ENCODE results near the gene FPR2.
"Not testable (repeated sequence)": the region's sequence is repeated elsewhere in the genome, so short reads cannot be mapped to it uniquely, and the experiment has no call there.

The FPR2 gene

DNA sequence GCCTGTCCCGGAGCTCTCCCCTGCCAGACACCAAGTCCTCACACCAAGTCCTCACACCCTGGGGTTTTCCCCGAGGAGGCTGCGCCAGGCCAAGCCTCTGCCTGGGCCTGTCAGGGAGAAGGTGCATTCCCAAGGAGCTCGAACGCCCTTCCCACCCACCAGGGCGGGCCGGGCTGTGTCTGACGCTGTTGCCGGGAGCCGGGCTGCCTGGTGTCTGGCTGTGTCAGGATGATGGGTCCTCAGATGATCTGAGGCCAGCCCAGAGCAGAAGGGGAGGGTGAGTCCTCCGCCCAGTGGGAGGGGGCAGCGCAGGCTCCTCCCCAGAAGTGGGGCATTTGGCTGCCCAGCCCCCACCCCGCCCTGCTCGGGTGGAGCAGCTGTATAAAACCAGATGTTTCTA is 34.9 kb upstream of the FPR2 start:
- Histone ChIP-seq H3K36me3 (ENCODE audit: insufficient read depth, low read length) (no peaks in the 10 kb centered on the region), H3K9ac (ENCODE audit: low read depth, low read length) (peak overlapping the region; percentile 64), H3K4me2 (ENCODE audit: low read length) (peak overlapping the region; percentile 38), H3K27me3 (ENCODE audit: control insufficient read depth, insufficient read depth, low read length) (peaks cover 14% of the 10 kb centered on the region), H3K4me1 (ENCODE audit: control insufficient read depth, insufficient read depth, low read length) (peaks cover 27% of the 10 kb centered on the region), H3K9me3 (replicated peaks; ENCODE audit: low read length) (no peaks in the 10 kb centered on the region), H3K4me3 (ENCODE audit: low read length) (no peak overlapping the region)

- peaks cover 9% of the 10 kb centered on the region for H3K27me3 ChIP-seq (ENCODE audit: control insufficient read depth, insufficient read depth, low read length)
- H3K4me2 ChIP-seq (ENCODE audit: low read length) = peak overlapping the region; percentile 53
- no peak overlapping the region for H3K4me3 ChIP-seq (ENCODE audit: low read length)
- H3K4me1 ChIP-seq (ENCODE audit: control insufficient read depth, insufficient read depth, low read length) = peaks cover 27% of the 10 kb centered on the region
- peak overlapping the region; percentile 20 for H3K9ac ChIP-seq (ENCODE audit: low read depth, low read length)
- H3K36me3 ChIP-seq (ENCODE audit: insufficient read depth, low read length) = no peaks in the 10 kb centered on the region
- no peaks in the 10 kb centered on the region for H3K9me3 ChIP-seq (replicated peaks; ENCODE audit: low read length)
These were observed 33.6 kb upstream of the FPR2 start for GRCh38 chr19:51727349-51727880.

DNA sequence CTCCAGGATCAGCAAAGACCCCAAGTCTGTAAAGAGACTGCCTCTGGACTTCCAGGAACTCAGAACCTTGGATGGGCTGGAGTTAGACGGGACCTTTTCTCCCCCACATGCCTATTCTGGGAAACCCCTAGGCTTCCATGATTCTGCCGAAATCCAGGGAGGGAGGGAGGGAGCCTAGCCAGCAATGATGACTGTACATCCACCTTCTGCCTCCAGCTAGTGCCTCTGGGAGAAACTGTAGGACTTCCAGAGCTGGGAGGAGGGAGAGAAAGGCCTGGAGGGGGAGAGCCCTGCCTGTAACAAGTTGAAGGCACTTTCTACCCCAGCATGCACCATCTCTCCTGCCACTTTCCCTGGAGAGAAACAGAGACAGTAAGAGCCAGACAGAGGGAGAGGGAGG is 31.2 kb upstream of the FPR2 start:
- Histone ChIP-seq H3K9me3 (replicated peaks; ENCODE audit: low read length) (no peaks in the 10 kb centered on the region), H3K4me1 (ENCODE audit: control insufficient read depth, insufficient read depth, low read length) (peaks cover 24% of the 10 kb centered on the region), H3K27me3 (ENCODE audit: control insufficient read depth, insufficient read depth, low read length) (peaks cover 2% of the 10 kb centered on the region), H3K9ac (ENCODE audit: low read depth, low read length) (no peak overlapping the region), H3K4me3 (ENCODE audit: low read length) (no peak overlapping the region), H3K36me3 (ENCODE audit: insufficient read depth, low read length) (no peaks in the 10 kb centered on the region), H3K4me2 (ENCODE audit: low read length) (no peak overlapping the region)

DNA sequence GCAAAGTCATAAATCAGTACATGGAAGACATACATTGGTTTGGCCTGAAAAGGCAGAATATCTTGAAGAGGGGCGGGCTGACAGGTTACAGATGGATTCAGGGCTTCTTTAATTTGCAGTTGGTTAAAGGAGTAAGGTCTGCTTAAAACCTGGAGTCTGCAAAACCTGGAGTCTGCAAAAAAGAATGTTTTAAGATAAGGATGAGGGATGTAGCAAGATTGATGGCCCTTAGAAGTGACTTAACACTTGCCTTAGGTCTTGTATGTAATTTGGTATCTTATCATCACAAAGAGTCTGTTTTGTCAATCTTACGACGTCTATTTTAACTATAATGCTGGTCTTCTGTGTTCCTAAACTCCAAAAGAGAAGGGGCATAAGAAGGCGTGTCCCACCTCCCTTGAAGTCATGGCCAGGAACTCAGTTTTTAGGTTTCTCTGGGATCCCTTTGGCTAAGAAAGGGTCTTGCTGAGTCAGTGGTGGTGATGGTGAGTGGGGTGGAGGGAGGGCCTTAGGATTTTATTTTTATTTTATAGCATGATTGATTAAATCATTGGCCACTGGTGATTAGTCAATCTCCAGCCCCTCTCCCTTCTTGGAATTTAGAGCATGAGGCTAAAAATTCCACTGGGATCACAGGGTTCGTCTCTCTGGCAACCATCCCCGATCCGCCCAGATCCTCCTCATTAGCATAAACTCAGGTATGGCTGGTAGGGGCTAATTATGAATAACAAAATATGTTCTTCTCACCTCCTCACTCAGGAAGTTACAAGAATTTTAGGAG is 27.0 kb upstream of the FPR2 start:
- no peaks in the 10 kb centered on the region for H3K27me3 ChIP-seq (ENCODE audit: control insufficient read depth, insufficient read depth, low read length)
- H3K4me3 ChIP-seq (ENCODE audit: low read length) = no peak overlapping the region
- no peak overlapping the region for H3K9ac ChIP-seq (ENCODE audit: low read depth, low read length)
- no peaks in the 10 kb centered on the region for H3K9me3 ChIP-seq (replicated peaks; ENCODE audit: low read length)
- peaks cover 15% of the 10 kb centered on the region for H3K4me1 ChIP-seq (ENCODE audit: control insufficient read depth, insufficient read depth, low read length)
- no peaks in the 10 kb centered on the region for H3K36me3 ChIP-seq (ENCODE audit: insufficient read depth, low read length)
- no peak overlapping the region for H3K4me2 ChIP-seq (ENCODE audit: low read length)

GRCh38 chr19:51735759-51736449 is 25.1 kb upstream of the FPR2 start:
- H3K9me3 ChIP-seq (replicated peaks; ENCODE audit: low read length) = no peaks in the 10 kb centered on the region
- H3K4me3 ChIP-seq (ENCODE audit: low read length) = no peak overlapping the region
- H3K4me2 ChIP-seq (ENCODE audit: low read length) = peak overlapping the region; percentile 20
- H3K4me1 ChIP-seq (ENCODE audit: control insufficient read depth, insufficient read depth, low read length) = peaks cover 21% of the 10 kb centered on the region
- H3K27me3 ChIP-seq (ENCODE audit: control insufficient read depth, insufficient read depth, low read length) = no peaks in the 10 kb centered on the region
- H3K9ac ChIP-seq (ENCODE audit: low read depth, low read length) = peak overlapping the region; percentile 21
- no peaks in the 10 kb centered on the region for H3K36me3 ChIP-seq (ENCODE audit: insufficient read depth, low read length)

DNA sequence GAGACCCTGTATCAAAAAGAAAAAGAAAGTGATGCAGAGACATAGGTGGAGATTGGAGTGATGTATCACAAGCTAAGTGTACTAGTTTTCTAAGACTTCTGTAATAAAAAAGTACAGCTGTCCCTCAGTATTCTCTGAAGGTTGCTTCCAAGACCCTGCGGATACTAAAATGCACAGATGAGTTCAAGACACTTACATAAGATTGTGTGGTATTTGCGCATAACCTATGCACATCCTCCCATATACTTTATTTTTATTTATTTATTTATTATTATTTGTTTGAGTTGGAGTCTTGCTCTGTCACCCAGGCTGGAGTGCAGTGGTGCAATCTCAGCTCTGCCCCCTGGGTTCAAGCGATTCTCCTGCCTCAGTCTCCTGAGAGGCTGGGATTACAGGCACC is 23.6 kb upstream of the FPR2 start:
- Histone ChIP-seq H3K4me2 (ENCODE audit: low read length) (no peak overlapping the region), H3K9ac (ENCODE audit: low read depth, low read length) (no peak overlapping the region)

GRCh38 chr19:51737924-51738323 is 23.1 kb upstream of the FPR2 start:
- Histone ChIP-seq H3K4me3 (ENCODE audit: low read length) (no peak overlapping the region), H3K4me2 (ENCODE audit: low read length) (no peak overlapping the region), H3K9ac (ENCODE audit: low read depth, low read length) (no peak overlapping the region), H3K27me3 (ENCODE audit: control insufficient read depth, insufficient read depth, low read length) (no peaks in the 10 kb centered on the region), H3K4me1 (ENCODE audit: control insufficient read depth, insufficient read depth, low read length) (peaks cover 21% of the 10 kb centered on the region), H3K36me3 (ENCODE audit: insufficient read depth, low read length) (no peaks in the 10 kb centered on the region), H3K9me3 (replicated peaks; ENCODE audit: low read length) (no peaks in the 10 kb centered on the region)

More for the DNA sequence above, 23.6 kb upstream of the FPR2 start:
- Histone ChIP-seq H3K4me3 (ENCODE audit: low read length) (no peak overlapping the region), H3K36me3 (ENCODE audit: insufficient read depth, low read length) (no peaks in the 10 kb centered on the region), H3K4me1 (ENCODE audit: control insufficient read depth, insufficient read depth, low read length) (peaks cover 21% of the 10 kb centered on the region), H3K27me3 (ENCODE audit: control insufficient read depth, insufficient read depth, low read length) (no peaks in the 10 kb centered on the region), H3K9me3 (replicated peaks; ENCODE audit: low read length) (no peaks in the 10 kb centered on the region)

DNA sequence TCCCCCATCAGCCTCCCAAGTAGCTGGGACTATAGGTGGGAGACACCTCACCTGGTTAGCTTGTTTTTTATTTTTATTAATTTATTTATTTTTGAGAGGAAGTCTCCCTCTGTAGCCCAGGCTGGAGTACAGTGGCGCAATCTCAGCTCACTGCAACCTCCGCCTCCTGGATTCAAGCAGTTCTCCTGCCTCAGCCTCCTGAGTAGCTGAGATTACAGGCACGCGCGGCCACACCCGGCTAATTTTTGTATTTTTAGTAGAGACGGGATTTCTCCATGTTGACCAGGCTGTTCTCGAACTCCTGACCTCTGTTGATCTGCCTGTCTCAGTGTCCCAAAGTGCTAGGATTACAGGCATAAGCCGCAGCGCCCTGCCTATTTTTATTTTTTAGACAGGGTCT is 22.5 kb upstream of the FPR2 start:
- H3K9ac ChIP-seq (ENCODE audit: low read depth, low read length); H3K4me2 ChIP-seq (ENCODE audit: low read length); H3K4me3 ChIP-seq (ENCODE audit: low read length); H3K9me3 ChIP-seq (replicated peaks; ENCODE audit: low read length); H3K27me3 ChIP-seq (ENCODE audit: control insufficient read depth, insufficient read depth, low read length); H3K36me3 ChIP-seq (ENCODE audit: insufficient read depth, low read length): not testable (repeated sequence)
- peaks cover 24% of the 10 kb centered on the region for H3K4me1 ChIP-seq (ENCODE audit: control insufficient read depth, insufficient read depth, low read length)

GRCh38 chr19:51739466-51740213 is 21.3 kb upstream of the FPR2 start:
- Histone ChIP-seq H3K36me3 (ENCODE audit: insufficient read depth, low read length) (no peaks in the 10 kb centered on the region), H3K27me3 (ENCODE audit: control insufficient read depth, insufficient read depth, low read length) (no peaks in the 10 kb centered on the region), H3K9me3 (replicated peaks; ENCODE audit: low read length) (no peaks in the 10 kb centered on the region), H3K9ac (ENCODE audit: low read depth, low read length) (no peak overlapping the region), H3K4me1 (ENCODE audit: control insufficient read depth, insufficient read depth, low read length) (peaks cover 24% of the 10 kb centered on the region), H3K4me3 (ENCODE audit: low read length) (no peak overlapping the region), H3K4me2 (ENCODE audit: low read length) (no peak overlapping the region)

DNA sequence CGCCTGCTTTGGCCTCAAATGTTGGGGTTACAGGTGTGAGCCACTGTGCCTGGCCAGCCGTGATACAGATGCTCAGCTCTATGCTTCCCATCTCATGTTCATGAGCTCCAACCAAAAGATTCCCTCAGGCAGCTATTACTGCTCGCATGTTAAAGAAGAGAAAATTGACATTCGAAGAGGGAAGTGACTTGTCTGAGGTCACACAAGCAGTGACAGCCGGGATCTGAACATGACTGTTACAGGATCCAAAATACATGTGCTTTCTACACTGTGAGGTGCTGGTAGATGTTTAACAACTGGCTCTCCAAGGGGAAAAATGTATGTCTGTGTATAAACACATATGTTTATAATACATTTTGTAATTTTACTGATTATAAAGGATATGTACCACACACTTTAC is 20.6 kb upstream of the FPR2 start:
- no peaks in the 10 kb centered on the region for H3K27me3 ChIP-seq (ENCODE audit: control insufficient read depth, insufficient read depth, low read length)
- H3K4me3 ChIP-seq (ENCODE audit: low read length) = no peak overlapping the region
- H3K9me3 ChIP-seq (replicated peaks; ENCODE audit: low read length) = no peaks in the 10 kb centered on the region
- no peaks in the 10 kb centered on the region for H3K36me3 ChIP-seq (ENCODE audit: insufficient read depth, low read length)
- H3K4me2 ChIP-seq (ENCODE audit: low read length) = no peak overlapping the region
- no peak overlapping the region for H3K9ac ChIP-seq (ENCODE audit: low read depth, low read length)
- H3K4me1 ChIP-seq (ENCODE audit: control insufficient read depth, insufficient read depth, low read length) = peaks cover 24% of the 10 kb centered on the region

- peak overlapping the region; percentile 68 for H3K4me2 ChIP-seq (ENCODE audit: low read length)
- no peaks in the 10 kb centered on the region for H3K9me3 ChIP-seq (replicated peaks; ENCODE audit: low read length)
- peaks cover 14% of the 10 kb centered on the region for H3K4me1 ChIP-seq (ENCODE audit: control insufficient read depth, insufficient read depth, low read length)
- no peaks in the 10 kb centered on the region for H3K27me3 ChIP-seq (ENCODE audit: control insufficient read depth, insufficient read depth, low read length)
- H3K36me3 ChIP-seq (ENCODE audit: insufficient read depth, low read length) = no peaks in the 10 kb centered on the region
- H3K9ac ChIP-seq (ENCODE audit: low read depth, low read length) = peak overlapping the region; percentile 54
- H3K4me3 ChIP-seq (ENCODE audit: low read length) = no peak overlapping the region
These were observed 18.2 kb upstream of the FPR2 start for GRCh38 chr19:51742789-51743188.

Data from skeletal muscle satellite cell (primary cell).